Stimulated activated CD8-positive, alpha-beta memory T cell treated with anti-CD3 and anti-CD28 coated beads, Interleukin-12 subunit alpha, Interleukin-12 subunit beta, amount 100 ng/mL, for 4 hours (primary cell): ENCODE measurements around the gene OPRL1.
"Not testable (repeated sequence)": the region's sequence is repeated elsewhere in the genome, so short reads cannot be mapped to it uniquely, and the experiment has no call there.

ENCODE experiments used
- DNase-seq: peaks from one replicate; pipeline ENCODE4 v3.0.0-alpha.2; 2020; ENCODE audit warnings: low read depth

The OPRL1 gene

GRCh38 chr20:64117432-64117777, 37.5 kb downstream of the OPRL1 start:
- not testable (repeated sequence) for DNase-seq

- no peak for DNase-seq
These were observed 39.4 kb downstream of the OPRL1 start for GRCh38 chr20:64119301-64119680.

- DNase-seq = no peak
These were observed 39.9 kb downstream of the OPRL1 start for GRCh38 chr20:64119681-64120341.

- DNase-seq = no peak
These were observed 41.7 kb downstream of the OPRL1 start for GRCh38 chr20:64121586-64121985.

- not testable (repeated sequence) for DNase-seq
These were observed 43.0 kb downstream of the OPRL1 start for GRCh38 chr20:64122927-64123326.

GRCh38 chr20:64123517-64123916, 43.6 kb downstream of the OPRL1 start:
- DNase-seq = not testable (repeated sequence)

GRCh38 chr20:64129146-64129782, 49.4 kb downstream of the OPRL1 start:
- no peak for DNase-seq

- DNase-seq = no peak
These were observed 50.4 kb downstream of the OPRL1 start for GRCh38 chr20:64130271-64130670.

- no peak for DNase-seq
These were observed 51.0 kb downstream of the OPRL1 start for GRCh38 chr20:64130876-64131275.

GRCh38 chr20:64131406-64131805, 51.5 kb downstream of the OPRL1 start:
- no peak for DNase-seq

- DNase-seq = no peak
These were observed 54.1 kb downstream of the OPRL1 start for GRCh38 chr20:64133951-64134407.

- DNase-seq = not testable (repeated sequence)
These were observed 54.9 kb downstream of the OPRL1 start for GRCh38 chr20:64134744-64135143.

- no peak for DNase-seq
These were observed 56.3 kb downstream of the OPRL1 start for GRCh38 chr20:64136004-64136710.

GRCh38 chr20:64137598-64138031, 57.7 kb downstream of the OPRL1 start:
- no peak for DNase-seq

- DNase-seq = no peak
These were observed 58.5 kb downstream of the OPRL1 start for GRCh38 chr20:64138276-64138815.

- no peak for DNase-seq
These were observed 59.5 kb downstream of the OPRL1 start for GRCh38 chr20:64139199-64140060.

- DNase-seq = no peak
These were observed 60.4 kb downstream of the OPRL1 start for GRCh38 chr20:64140061-64140931.

GRCh38 chr20:64140956-64141355, 61.1 kb downstream of the OPRL1 start:
- no peak for DNase-seq

GRCh38 chr20:64142590-64142989, 62.7 kb downstream of the OPRL1 start:
- DNase-seq = no peak

GRCh38 chr20:64143018-64143801, 63.3 kb downstream of the OPRL1 start:
- DNase-seq = no peak
